HepG2 (cell line): ENCODE measurements around the gene C21orf58. TPM values are rescaled to one million over a fixed set of nuclear protein-coding genes. Genes with fewer than 3 reads are reported as not detected.

ENCODE experiments used
- ELF3 ChIP-seq: IDR thresholded peaks from 2 replicates; pipeline ENCODE4 v1.6.1; 2016; ENCODE audit warnings: missing genetic modification reagents, missing compliant biosample characterization
- HOXA3 ChIP-seq: sonication (generic); formaldehyde crosslinking; IDR thresholded peaks from 2 replicates; pipeline ENCODE4 v1.5.0; 2020; ENCODE audit warnings: missing genetic modification reagents
- MEF2D ChIP-seq: sonication (generic); formaldehyde crosslinking; IDR thresholded peaks from 2 replicates; pipeline ENCODE4 v1.5.1; 2020; ENCODE audit warnings: mild to moderate bottlenecking, missing genetic modification reagents
- NR2F1 ChIP-seq, 2 experiments: fragments of 450-650 bp in 1 of 2; formaldehyde crosslinking in 1 of 2; IDR thresholded peaks; 2 replicates each; pipeline versions ENCODE4 v1.5.0 to v1.6.1; 2016 to 2020; ENCODE audit warnings: mild to moderate bottlenecking in 1 of 2, missing compliant biosample characterization in 1 of 2, missing genetic modification reagents in 1 of 2, moderate library complexity in 1 of 2
- PITX1 ChIP-seq: sonication (generic); formaldehyde crosslinking; IDR thresholded peaks from 2 replicates; pipeline ENCODE4 v1.5.1; 2020; ENCODE audit warnings: mild to moderate bottlenecking, missing genetic modification reagents
- ZNF318 ChIP-seq: sonication (generic); formaldehyde crosslinking; IDR thresholded peaks from 2 replicates; pipeline ENCODE4 v1.4.0; 2020; ENCODE audit warnings: mild to moderate bottlenecking, missing genetic modification reagents
- polyA plus RNA-seq, 8 experiments: library from polyadenylated mRNA; depleted of rRNA in 3 of 8; stranded (reverse) in 7 of 8; unstranded in 1 of 8; fragments of >200 nt; fragmentation: Illumina TruSeq in 4 of 8; extraction: Trizol in 4 of 8; gene quantifications; 2 replicates each; pipeline versions ENCODE4 v1.2.1 to v1.2.3, GENCODE V29; 2011 to 2016; ENCODE audit warnings: low read depth in 4 of 8, missing spikeins in 1 of 8, mixed read lengths in 1 of 8; ENCODE audit not compliant: insufficient read depth in 1 of 8
- total RNA-seq, 5 experiments: library from RNA; depleted of rRNA; stranded (reverse); fragments of >200 nt; fragmentation: Illumina TruSeq; extraction: Trizol; gene quantifications; 2 replicates each; pipeline ENCODE4 v1.2.3, GENCODE V29; 2016; ENCODE audit warnings: low read depth in 1 of 5

C21orf58 gene
- total and polyA plus RNA-seq, 2 of the 13 experiments (the other 11 are each of a cell fraction or from before 2014, with no cell fraction given) = 3.5 to 6.8 TPM

- no peak for TF ChIP-seq ZNF318 (CRISPR knock-in tag)
- TF ChIP-seq MEF2D (CRISPR knock-in tag) = no peak
- no peak for TF ChIP-seq PITX1
- no peak for TF ChIP-seq NR2F1 (CRISPR knock-in tag; IDR thresholded peaks at IDR 0.05)
- TF ChIP-seq HOXA3 (CRISPR knock-in tag) = no peak
- no peak for TF ChIP-seq ELF3 (CRISPR knock-in tag)
Observed at GRCh38 chr21:46350981-46351380, 27.3 kb upstream of the C21orf58 start (continued).
